BE2C (cell line): ENCODE results near the gene NUMBL.
A peak's percentile ranks its signal among the peaks of the same experiment; 100 is the strongest.
"Not testable (repeated sequence)": the region's sequence is repeated elsewhere in the genome, so short reads cannot be mapped to it uniquely, and the experiment has no call there.

Source experiments
- DNase-seq: peaks from one replicate; pipeline ENCODE4 v3.0.0-alpha.2; 2020
- H3K27me3 ChIP-seq: fragments of 250-450 bp; sonication (Bioruptor Pico); 2 replicates; pipeline ENCODE4 v1.5.1; 2020; ENCODE audit warnings: mild to moderate bottlenecking
- H3K36me3 ChIP-seq: fragments of 250-450 bp; sonication (Bioruptor Pico); 2 replicates; pipeline ENCODE4 v1.5.1; 2020; ENCODE audit warnings: mild to moderate bottlenecking
- H3K4me1 ChIP-seq: fragments of 250-450 bp; sonication (Bioruptor Pico); 2 replicates; pipeline ENCODE4 v1.5.1; 2020
- H3K4me3 ChIP-seq: 2 replicates; pipeline ENCODE4 v1.5.1; 2011; ENCODE audit warnings: low read depth, low read length
- H3K9me3 ChIP-seq: fragments of 250-450 bp; sonication (Bioruptor Pico); 2 replicates; pipeline ENCODE4 v1.5.1; 2020
- TF ChIP-seq, protein P1 (sequence below): IDR thresholded peaks from 2 replicates; pipeline ENCODE4 v1.5.1; 2012; ENCODE audit warnings: mild to moderate bottlenecking, low read depth, low read length

The NUMBL gene

DNA sequence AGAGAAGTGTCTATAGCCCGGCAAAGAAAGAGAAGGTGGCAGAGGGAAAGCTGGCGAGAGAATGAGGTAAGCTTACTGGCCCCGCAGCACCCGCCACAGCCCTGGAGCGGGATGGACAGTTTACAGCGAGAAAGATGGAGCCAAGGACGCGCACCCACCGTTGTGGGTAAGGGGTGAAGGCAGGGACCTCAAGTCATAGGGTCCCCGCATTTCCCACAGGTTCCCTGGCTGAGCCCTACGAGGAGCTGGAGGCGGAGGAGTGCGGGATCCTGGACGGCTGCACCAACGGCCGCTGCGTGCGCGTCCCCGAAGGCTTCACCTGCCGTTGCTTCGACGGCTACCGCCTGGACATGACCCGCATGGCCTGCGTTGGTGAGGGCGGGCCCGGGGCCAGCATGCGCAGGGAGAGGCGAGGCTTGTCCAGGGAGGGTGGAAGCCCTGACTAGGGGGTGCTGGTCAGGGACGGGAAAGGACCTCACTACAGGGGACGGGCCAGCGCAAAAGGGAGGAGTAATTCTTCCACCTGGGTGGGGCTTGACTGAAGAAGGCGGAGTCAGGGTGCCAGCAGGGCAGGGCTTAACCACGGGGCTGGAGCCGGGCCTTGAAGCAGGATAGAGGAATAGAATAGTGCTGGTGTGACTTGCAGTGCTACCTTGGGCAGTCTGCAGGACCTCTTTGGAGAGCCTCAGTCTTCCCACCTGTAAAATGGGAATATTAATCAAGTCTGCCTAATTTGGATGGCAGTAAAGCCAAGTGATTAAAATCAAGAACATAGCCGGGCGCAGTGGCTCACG, 62.8 kb downstream of the NUMBL start:
- DNase-seq = no peak
- H3K4me1 ChIP-seq = peaks cover 3% of the 10 kb centered on the region; the same call in 1 of the 2 replicates
- H3K4me3 ChIP-seq = no peak overlapping the region
- TF ChIP-seq, protein P1, sequence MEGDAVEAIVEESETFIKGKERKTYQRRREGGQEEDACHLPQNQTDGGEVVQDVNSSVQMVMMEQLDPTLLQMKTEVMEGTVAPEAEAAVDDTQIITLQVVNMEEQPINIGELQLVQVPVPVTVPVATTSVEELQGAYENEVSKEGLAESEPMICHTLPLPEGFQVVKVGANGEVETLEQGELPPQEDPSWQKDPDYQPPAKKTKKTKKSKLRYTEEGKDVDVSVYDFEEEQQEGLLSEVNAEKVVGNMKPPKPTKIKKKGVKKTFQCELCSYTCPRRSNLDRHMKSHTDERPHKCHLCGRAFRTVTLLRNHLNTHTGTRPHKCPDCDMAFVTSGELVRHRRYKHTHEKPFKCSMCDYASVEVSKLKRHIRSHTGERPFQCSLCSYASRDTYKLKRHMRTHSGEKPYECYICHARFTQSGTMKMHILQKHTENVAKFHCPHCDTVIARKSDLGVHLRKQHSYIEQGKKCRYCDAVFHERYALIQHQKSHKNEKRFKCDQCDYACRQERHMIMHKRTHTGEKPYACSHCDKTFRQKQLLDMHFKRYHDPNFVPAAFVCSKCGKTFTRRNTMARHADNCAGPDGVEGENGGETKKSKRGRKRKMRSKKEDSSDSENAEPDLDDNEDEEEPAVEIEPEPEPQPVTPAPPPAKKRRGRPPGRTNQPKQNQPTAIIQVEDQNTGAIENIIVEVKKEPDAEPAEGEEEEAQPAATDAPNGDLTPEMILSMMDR = no peak
- H3K36me3 ChIP-seq = no peaks in the 10 kb centered on the region
- no peaks in the 10 kb centered on the region for H3K27me3 ChIP-seq
- no peaks in the 10 kb centered on the region for H3K9me3 ChIP-seq

DNA sequence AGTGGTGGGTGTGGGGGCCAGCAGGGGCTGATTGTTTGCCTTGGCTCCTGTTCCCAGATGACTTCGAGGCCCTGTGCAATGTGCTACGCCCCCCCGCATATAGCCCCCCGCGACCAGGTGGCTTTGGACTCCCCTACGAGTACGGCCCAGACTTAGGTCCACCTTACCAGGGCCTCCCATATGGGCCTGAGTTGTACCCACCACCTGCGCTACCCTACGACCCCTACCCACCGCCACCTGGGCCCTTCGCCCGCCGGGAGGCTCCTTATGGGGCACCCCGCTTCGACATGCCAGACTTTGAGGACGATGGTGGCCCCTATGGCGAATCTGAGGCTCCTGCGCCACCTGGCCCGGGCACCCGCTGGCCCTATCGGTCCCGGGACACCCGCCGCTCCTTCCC, 63.5 kb downstream of the NUMBL start:
- TF ChIP-seq, protein P1 = no peak
- H3K27me3 ChIP-seq = no peaks in the 10 kb centered on the region
- no peaks in the 10 kb centered on the region for H3K9me3 ChIP-seq
- H3K4me3 ChIP-seq = no peak overlapping the region
- H3K4me1 ChIP-seq = peaks cover 3% of the 10 kb centered on the region; the same call in 1 of the 2 replicates
- H3K36me3 ChIP-seq = no peaks in the 10 kb centered on the region
- DNase-seq = no peak

DNA sequence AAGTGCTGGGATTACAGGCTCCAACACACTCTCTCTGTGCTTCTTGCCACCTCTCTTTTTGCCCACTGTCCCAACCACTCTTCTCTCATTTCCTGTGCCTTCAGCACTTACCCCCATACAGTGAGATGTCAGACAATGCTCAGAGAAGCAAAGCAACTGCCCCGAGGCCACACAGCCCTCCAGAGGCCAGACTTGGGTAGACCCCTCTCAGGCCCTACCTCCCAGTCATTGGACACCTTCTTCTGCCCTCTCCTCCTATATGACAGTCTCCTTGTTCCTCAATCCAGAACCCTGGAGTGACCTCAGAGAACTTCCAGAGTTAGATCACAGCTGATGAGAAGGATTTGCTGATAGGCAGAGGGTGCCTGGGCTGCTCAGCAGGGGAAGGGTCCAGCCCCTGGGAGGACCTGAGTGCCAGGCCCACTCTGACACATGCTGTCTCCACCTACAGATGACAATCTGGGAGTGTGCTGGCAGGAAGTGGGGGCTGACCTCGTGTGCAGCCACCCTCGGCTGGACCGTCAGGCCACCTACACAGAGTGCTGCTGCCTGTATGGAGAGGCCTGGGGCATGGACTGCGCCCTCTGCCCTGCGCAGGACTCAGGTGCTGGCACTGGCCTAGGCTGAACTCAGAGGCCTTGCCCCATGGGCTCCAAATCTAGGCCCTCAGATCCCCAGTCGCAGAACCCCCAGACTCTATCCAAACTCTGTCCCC, 64.9 kb downstream of the NUMBL start:
- Histone ChIP-seq H3K36me3 (no peaks in the 10 kb centered on the region), H3K4me3 (no peak overlapping the region), H3K4me1 (peaks cover 3% of the 10 kb centered on the region; the same call in 1 of the 2 replicates), H3K9me3 (no peaks in the 10 kb centered on the region), H3K27me3 (no peaks in the 10 kb centered on the region)
- no peak for DNase-seq
- TF ChIP-seq, protein P1 = no peak

DNA sequence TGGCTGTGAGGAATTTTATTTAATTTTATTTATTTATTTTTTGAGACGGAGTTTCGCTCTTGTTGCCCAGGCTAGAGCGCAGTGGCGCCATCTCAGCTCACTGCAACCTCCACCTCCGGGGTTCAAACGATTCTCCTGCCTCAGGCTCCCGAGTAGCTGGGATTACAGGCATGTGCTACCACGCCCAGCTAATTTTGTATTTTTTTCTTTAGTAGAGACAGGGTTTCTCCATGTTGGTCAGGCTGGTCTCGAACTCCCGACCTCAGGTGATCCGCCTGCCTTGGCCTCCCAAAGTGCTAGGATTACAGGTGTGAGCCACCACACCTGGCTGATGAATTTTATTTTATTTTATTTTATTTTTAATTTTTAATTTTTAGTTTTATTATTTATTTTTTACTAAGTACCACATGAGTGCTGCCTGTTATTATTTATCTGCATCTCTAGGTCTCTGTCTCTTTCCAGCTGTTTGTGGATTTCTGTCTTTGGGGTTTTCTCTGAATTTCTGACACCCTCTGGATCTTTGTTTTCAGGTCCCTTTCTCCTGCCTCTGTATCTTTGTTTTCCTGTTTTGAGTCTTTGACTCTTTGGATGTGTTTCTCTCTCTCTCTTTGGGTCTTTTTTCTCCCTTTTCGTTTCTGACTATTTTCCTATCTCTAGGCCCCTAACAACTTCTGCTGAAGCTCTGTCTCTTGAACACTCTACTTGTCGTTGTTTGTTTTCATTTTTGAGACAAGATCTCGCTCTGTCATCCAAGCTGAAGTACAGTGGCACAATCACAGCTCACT, 65.9 kb downstream of the NUMBL start:
- not testable (repeated sequence) for H3K27me3 ChIP-seq, H3K4me3 ChIP-seq, DNase-seq, H3K9me3 ChIP-seq, H3K4me1 ChIP-seq, H3K36me3 ChIP-seq

DNA sequence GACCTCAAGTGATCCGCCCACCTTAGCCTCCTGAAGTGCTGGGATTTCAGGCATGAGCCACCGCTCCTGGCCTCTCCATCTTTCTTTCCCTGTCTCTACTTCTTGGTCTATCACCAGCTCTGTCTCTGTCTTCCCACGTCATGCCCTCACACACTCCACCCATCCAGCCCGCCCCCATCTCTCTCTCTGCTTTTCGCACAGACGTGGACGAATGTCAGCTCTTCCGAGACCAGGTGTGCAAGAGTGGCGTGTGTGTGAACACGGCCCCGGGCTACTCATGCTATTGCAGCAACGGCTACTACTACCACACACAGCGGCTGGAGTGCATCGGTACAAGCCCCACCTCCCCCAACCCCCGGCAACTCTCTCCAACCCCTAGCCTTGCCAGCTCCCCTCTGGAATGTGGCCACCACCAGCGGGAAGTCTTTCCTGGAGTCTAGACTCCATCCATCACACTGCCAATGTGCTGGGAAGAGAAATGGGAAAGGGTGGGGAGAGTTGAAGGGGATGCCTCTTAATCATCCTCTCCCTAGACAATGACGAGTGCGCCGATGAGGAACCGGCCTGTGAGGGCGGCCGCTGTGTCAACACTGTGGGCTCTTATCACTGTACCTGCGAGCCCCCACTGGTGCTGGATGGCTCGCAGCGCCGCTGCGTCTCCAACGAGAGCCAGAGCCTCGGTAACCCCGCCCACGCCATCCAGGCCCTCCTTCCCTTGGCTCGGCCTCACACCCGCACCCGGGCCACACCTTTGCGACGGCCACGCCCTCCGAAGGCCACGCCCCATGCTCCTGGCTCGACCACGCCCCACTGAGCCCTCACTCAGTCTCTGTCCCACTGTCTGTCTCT, 66.8 kb downstream of the NUMBL start:
- Histone ChIP-seq H3K4me3 (peak overlapping the region; percentile 30), H3K9me3 (no peaks in the 10 kb centered on the region), H3K27me3 (no peaks in the 10 kb centered on the region), H3K36me3 (no peaks in the 10 kb centered on the region), H3K4me1 (peaks cover 3% of the 10 kb centered on the region; the same call in 1 of the 2 replicates)
- peak; percentile 93 for DNase-seq
- TF ChIP-seq, protein P1 = no peak

DNA sequence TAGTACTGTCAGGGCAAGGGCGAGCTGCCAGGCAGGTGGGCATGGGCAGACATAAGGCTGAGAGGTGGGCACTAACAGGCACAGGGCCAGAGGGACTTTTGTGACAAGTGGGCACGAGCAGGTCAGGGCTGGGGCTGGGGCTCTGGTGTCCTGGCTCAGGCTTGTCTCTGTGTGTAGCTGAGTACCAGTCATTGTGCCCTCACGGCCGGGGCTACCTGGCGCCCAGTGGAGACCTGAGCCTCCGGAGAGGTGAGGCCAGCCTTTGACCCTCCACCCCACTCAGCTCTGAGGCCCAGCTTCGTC, 67.7 kb downstream of the NUMBL start:
- no peaks in the 10 kb centered on the region for H3K36me3 ChIP-seq

More for the DNA sequence above, 67.7 kb downstream of the NUMBL start:
- no peak overlapping the region for H3K4me3 ChIP-seq
- no peaks in the 10 kb centered on the region for H3K27me3 ChIP-seq
- H3K4me1 ChIP-seq = peaks cover 3% of the 10 kb centered on the region; the same call in 1 of the 2 replicates
- TF ChIP-seq, protein P1 = no peak
- H3K9me3 ChIP-seq = no peaks in the 10 kb centered on the region
- DNase-seq = no peak
